ENCODE measurements around the gene RBL2.

DNA sequence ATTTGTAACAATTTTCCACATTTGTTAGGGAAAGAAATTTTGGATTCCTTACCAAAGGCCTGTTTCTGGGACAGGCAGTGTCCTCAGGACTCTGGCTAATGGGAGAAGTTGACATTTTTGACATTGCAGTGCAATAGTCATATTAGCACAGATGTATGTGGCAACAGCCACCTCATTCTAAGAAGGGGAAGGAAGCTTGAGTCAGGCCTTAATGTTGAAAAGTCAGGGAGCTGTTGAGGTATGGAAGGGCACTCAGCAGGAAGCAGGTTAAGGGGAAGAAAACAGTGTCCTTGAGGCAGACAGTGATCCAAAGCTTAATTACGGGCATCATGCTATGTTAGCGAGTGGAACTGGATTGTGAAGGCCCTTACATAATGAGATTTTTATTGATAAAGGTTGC is 47.9 kb downstream of the RBL2 start:
- TF ChIP-seq, protein P1, sequence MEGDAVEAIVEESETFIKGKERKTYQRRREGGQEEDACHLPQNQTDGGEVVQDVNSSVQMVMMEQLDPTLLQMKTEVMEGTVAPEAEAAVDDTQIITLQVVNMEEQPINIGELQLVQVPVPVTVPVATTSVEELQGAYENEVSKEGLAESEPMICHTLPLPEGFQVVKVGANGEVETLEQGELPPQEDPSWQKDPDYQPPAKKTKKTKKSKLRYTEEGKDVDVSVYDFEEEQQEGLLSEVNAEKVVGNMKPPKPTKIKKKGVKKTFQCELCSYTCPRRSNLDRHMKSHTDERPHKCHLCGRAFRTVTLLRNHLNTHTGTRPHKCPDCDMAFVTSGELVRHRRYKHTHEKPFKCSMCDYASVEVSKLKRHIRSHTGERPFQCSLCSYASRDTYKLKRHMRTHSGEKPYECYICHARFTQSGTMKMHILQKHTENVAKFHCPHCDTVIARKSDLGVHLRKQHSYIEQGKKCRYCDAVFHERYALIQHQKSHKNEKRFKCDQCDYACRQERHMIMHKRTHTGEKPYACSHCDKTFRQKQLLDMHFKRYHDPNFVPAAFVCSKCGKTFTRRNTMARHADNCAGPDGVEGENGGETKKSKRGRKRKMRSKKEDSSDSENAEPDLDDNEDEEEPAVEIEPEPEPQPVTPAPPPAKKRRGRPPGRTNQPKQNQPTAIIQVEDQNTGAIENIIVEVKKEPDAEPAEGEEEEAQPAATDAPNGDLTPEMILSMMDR (IDR thresholded peaks at IDR 0.05; ENCODE audit: poor library complexity, severe bottlenecking) = no peak
- TF ChIP-seq EZH2 (IDR thresholded peaks at IDR 0.05; ENCODE audit: borderline replicate concordance, insufficient read depth, low read length, poor library complexity, severe bottlenecking) = no peak

Data from neural cell (in vitro differentiated cells).